ENCODE results near the gene TNFRSF8. TPM values are rescaled to one million over a fixed set of nuclear protein-coding genes. Genes with fewer than 3 reads are reported as not detected.

TNFRSF8 gene
- total and polyA plus RNA-seq, 2 of the 13 experiments (the other 11 are each of a cell fraction or from before 2014, with no cell fraction given) = not detected

GRCh38 chr1:12080773-12081556 lies 17.9 kb downstream of the TNFRSF8 start:
- Histone ChIP-seq H3K4me2 (ENCODE audit: low read depth, low read length) (no peak overlapping the region), H3K4me3 (replicated peaks in 1 of 3; ENCODE audit: insufficient read depth in 1 of 3, low read depth in 2 of 3, low read length in 3 of 3) (no peak overlapping the region), H3K27ac (ENCODE audit: extremely low read length, insufficient read depth, low read length) (no peak overlapping the region), H4K20me1 (ENCODE audit: insufficient read depth, low read length) (no peaks in the 10 kb centered on the region), H3K4me1 (ENCODE audit: insufficient read depth, low read length) (no peaks in the 10 kb centered on the region), H3K27me3 (ENCODE audit: control insufficient read depth in 1 of 2, insufficient read depth in 2 of 2, low read length in 2 of 2) (peaks cover 5 to 11% of the 10 kb centered on the region in 2 experiments; a peak in 2 of 5 replicates), H3K9me3 (ENCODE audit: low read length) (peaks cover 8% of the 10 kb centered on the region), H3K9ac (ENCODE audit: insufficient read depth, low read depth, low read length) (no peak overlapping the region), H3K79me2 (ENCODE audit: insufficient read depth, low read length) (no peaks in the 10 kb centered on the region), H3K36me3 (replicated peaks in 1 of 2; ENCODE audit: control insufficient read depth in 1 of 2, insufficient read depth in 2 of 2, low read length in 2 of 2) (no peaks in the 10 kb centered on the region), H2AFZ (ENCODE audit: low read length) (no peak overlapping the region)
- FAIRE-seq = no peak
- in situ Hi-C loops (cut with HindIII; ENCODE audit: extremely low pct_ligation_motif_present, low pct_unique_long_range_greater_than_20kb) = no loop called here
- ChIA-PET POLR2A (no interaction called here), CTCF (ENCODE audit: low intra/inter-chr PET ratio, low total read pairs) (no interaction called here)
- intact Hi-C loops (cut with micrococcal nuclease; ENCODE audit: unreplicated experiment) = no loop called here
- no TSS peak for BruUV-seq (replicated peaks)
- no peak for DNase-seq (ENCODE audit: low spot score)
- 55% methylated on average over 7 of the region's 9 CpGs for WGBS (ENCODE audit: low lambda C conversion rate)
- TF ChIP-seq ZNF589 (CRISPR knock-in tag; conservative IDR thresholded peaks at IDR 0.05) (no peak), RBM22 (optimal IDR thresholded peaks at IDR 0.05; ENCODE audit: low read length) (no peak), TFE3 (CRISPR knock-in tag; IDR thresholded peaks at IDR 0.05) (no peak), MBD4 (IDR thresholded peaks at IDR 0.05; ENCODE audit: borderline replicate concordance, low read length) (no peak), ZNF768 (CRISPR knock-in tag; IDR thresholded peaks at IDR 0.05) (peak; percentile 80)
- ATAC-seq = no peak
